ENCODE measurements around the gene MRPL9.

MRPL9 gene

DNA sequence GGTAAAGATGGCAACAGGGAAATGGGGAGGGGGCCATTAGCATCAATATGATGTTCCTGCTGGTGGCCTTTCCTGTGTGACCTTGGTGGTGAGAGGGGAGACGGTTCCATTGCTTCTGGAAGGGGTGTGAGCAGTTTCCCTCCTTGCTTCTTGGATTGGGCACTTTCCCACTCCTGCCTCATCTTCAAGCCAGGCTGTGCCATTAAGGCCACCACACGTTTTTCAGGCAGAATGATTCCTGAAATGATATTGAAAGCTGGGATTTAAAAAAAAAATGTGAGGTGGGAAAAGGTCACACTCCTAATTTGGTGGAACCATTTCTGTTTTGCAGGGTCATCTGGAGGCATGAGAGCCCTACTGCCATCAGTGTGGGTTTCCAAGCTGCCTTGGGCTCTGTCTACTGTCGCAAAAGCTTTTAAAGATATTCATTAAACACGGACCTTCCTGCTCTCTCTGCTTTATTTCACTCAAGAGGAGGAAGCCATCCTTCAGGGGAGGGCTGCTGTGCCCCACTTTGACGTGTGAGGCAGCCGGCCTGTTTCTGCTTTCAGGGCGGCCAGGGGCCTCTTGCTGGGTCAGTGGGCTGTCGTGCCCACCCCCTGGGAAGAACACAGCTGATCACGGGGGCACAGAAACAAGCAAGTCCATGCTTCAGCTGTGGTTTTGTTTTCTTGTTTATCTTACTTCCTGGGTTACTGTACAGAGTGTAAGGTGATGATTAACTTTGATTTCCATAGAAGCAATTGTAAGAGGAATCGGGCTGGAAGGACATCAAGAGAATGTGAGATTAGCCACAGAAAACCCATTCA is 33.9 kb downstream of the MRPL9 start:
- no peak for DNase-seq

DNA sequence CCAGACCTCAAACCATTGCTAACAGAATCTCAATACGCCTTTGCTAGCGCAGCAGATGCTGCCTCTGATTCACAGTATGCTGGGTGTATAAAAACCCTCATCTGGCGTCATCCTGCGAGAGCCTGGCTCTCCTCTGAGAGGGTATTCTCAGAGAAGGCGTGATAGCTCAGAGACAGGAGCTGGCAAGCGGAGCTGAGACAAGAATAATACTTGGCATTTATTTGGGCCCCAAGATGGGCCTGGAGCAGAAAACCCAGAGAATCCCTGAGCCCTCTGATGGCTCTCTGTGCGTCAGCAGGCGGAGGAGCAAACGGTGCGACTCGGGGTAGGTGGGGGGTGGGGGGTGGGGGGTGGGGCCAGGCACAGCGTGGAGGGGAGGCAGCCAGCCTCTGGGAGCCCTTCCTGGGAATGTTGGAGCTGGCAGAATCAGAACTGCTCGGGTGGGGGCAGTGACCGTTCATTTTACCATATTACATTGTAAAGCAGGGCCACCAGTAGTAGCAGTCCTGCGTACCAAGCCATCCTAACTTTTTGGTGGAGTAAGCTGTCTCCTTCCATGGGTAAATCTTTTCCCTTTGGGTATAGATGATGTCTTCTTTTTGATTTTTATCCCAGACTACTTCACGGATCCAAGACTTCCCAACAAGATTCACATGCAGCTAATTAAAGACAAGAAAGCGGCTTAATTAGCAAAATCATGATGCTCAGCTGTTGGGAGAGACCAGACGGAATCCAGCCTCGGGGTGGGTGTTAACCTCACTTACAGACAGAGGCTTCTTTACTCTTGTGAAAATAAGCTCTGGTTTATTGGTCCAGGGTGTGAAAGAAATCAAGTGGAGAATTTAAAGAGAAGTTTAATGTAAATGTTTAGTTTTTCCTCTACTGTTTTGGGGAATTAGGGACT is 34.9 kb downstream of the MRPL9 start:
- no peak for DNase-seq

DNA sequence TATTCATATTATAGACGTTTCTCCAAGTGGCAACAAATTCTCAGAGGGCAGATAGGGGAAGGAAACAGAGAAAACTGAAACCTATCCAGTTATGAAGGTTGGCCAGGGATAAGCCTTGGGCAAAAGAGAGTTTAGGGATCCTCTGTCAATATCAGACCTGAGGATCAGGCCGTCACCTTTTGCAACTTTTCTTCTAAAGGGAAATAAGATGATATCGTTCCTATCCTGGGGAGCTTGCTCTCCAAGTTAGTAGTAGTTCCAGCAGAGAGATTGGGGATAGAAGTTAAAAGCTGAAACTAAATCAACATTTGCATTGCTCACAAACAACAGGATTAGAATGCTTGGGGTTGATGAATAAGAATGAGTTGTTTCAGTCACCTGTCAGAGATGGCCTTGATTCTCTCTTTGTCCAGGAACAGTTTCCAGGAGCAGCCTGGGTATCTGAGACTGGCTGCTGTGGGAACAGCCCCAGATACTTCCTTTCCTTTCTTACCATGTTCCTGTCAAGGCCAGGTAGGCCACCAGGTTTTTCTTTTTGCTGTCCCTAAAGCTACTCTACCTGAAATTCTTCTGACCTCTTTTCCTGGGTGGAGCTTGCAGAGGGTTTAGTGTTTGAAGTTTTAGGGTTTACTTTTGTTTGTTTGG is 39.4 kb downstream of the MRPL9 start:
- no peak for DNase-seq

DNA sequence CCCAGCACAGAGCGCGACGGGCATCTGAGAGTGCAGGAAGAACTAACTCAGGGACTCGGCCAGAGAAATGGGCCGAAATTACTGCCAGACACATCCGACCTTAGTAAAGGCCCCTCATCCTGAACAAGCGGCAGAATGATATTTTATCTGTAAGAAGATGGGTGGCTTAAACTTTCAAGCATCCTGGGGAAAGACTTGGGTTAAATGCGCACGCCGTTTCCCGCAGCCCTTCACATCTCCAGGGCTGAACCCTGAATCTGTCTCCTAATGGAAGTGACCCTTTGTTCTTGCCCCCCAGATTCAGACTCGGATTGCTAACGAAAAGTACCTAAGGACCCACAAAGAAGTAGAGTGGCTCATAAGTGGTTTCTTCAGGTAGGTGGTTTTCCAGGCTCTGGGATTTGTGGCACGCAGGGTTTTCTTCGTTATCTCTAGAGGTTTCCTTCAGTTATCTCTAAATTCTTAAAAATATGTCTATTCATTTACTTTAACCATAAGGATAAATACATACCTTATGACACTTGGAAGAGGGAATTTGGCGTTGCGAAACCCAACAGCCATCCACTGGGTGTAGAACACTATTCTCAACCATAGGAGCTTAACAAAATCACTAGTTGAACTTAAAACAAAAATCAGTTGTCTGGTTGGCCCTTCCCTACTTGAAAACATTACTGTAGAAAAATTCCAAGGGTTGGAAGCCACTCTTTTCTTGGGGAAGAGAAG is 41.3 kb downstream of the MRPL9 start:
- no peak for DNase-seq

DNA sequence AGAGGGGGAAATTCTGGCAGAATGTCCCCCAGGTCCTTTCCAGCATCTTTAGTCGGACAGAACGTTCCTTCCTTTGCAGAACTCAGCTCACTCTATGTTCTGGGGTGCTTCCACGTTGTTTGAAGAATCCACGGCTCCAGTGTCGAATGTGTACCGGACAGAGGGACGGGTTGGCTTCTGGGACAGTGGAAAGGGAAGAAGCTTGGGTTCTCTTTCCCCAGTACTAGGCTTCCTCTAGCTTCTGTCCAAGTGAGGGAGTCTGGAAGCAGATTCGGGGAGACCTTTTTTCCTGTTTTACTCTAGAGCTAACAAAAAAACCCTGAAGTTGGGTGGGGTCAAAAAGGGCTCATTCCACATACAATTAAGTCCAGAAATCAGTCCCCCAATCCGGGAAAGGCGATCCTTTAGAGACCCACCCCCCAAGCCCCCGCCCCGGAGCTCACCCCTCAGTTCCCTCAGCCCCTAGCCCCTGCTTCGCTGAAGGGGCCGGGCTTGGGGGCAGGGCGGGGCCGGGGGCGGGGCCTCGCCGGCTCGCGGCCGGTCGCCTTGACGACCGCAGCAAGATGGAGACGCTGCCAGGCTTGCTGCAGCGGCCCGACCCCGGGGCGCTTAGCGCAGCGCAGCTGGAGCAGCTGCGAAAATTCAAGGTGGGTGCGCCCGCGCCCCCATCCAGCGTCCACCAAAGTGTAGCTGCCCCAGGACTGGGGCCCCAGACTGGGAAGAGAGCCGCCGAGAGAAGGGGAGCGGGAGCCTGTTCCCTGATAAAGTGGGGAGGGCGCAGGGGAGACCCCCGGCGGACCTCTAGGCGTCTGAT is 42.1 kb downstream of the MRPL9 start, which contains the start of gene RIIAD1:
Gene RIIAD1, plus strand, starts transcription at position 549 of the 814 bp plus-strand sequence. Its CDS starts 15 bp downstream, at position 564.
- DNase-seq, result no peak

DNA sequence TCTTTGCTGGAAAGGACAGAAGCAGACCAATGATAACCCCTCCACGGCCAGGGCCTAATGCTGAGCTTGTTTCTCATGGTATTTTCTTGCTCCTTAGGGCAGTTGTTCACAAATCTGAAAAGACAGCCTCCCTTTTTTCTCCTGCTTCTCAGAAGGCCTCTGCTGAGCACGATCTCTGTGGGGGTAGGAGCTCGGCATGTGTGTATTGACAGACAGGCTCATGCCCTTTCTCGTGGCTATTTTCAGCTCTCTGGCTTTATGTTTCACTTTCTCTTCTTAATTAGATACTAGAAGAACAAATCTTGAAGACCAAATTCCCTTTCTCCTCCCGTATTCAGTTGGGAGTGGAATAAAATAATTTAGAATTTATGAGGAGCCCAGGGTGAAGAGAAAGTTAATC is 42.7 kb downstream of the MRPL9 start:
- DNase-seq, result no peak

DNA sequence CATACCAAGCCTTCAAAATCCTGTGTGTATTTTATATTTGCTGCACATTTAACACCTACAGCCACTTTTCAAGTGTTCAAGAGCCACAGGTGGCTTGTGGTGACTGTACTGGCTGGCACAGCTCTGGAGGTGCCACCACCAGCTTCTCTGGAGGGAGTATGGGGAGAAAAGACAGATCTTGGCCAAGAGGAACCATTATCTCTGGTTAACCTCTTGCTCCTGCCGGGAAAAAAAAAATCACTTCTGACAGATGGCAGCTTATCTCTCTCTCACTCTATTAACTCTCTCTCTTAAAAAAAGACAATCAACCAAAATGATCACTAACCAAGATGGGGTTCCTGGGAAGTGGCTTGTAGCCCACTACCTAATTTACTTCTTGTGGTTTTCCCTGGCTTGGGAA is 43.2 kb downstream of the MRPL9 start:
- DNase-seq, result no peak

DNA sequence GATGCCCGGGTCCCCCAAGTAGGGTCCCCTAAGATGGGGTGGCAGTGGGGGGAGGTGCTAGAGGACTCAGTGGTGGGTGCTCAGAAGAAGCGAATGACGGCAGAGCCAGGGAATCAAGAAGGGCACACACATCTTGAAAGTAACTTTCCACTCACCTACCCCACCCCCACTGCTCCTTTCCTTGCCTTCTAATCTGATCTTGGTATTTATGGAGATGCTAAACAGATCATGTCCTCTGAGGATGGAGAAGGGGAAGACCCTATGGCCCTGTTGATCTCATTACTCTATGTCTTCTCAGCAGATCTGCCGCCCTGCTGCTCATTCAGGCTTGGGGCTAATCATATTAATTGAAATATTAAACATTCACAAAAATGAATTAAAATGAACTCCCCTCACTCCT is 44.6 kb downstream of the MRPL9 start:
- DNase-seq, result no peak

DNA sequence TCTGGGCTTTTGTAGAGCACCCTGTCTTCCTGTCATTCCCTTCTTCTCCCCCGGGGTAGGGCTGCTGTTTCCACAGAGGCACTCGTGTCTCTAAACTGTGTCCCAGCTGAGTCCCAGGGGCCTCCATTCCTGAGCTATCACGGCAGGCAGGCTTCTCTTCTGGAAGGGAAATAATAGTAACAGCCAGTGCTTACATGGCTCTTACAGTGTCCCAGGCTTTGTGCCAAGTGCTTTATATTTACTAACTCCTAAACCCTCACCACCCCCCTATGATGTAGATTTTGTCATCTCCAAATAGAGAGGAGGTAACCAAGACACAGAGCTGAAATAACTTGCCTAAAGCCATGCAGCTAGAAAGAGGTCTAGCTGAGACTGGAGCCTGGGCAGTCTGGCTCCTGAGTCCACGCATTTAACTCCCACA is 45.3 kb downstream of the MRPL9 start:
- no peak for DNase-seq

DNA sequence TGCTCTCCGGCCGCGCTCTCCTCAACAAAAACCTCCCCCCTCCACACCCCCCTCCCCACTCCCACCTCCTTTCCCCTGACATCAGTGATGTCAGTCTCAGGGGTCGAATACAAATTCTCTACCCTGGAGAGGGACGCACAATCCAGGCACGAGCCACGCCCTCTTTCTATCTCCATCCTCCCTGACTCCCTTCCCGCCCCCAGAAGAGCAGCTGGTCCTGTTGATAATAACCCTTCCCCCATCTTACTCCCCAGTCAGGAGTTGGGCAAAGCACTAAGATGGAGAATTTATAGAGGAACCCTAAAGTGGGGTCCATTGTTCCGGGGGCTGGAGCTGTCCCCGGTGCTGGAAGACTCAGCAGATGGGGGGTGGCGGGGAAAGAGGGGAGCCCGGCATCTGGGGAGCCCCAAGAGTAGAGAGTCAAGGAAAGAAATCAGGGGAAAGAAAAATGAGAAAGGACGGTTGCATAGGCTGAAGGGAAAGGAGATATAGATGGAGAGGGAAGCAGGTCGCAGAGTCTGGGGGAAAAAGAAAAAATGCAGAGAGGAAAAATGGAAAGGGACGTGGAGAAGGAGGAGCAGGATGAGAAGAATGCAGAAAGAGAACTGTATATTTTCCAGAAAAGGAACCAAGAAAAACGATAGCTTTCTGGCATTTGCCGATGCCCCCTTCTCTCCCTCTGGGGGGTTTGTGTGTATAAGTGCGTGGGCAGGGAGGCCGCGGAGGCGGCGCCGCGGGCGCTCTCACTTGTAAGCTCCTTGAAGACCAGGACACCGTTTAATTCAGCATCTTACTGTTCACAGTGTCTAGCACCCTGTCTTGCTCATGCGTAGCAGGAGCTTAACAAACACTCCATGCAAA is 46.3 kb downstream of the MRPL9 start, which contains the start of gene CELF3:
Gene CELF3, minus strand, starts transcription at position 33 of the 861 bp plus-strand sequence. CDS start 783 bp downstream, outside the sequence.
- DNase-seq, result no peak

DNA sequence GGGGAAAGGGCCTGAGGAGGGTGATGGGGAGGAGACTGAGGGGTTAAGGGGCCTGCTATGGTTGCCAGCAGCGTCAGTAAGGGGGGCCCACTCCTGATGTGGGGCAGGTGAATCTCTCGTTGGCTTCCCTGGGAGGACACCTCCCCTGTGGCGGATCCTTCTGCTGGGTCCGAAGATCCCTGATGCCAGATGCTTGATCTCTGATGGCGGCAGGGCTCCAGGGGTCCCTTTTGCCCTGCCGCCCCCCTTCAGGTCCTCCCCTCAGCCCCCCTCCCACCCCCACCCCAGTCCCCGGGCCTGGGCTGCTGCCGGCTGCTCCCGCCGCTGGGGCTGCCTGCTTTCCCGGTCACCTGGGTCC is 46.9 kb downstream of the MRPL9 start:
- no peak for DNase-seq

DNA sequence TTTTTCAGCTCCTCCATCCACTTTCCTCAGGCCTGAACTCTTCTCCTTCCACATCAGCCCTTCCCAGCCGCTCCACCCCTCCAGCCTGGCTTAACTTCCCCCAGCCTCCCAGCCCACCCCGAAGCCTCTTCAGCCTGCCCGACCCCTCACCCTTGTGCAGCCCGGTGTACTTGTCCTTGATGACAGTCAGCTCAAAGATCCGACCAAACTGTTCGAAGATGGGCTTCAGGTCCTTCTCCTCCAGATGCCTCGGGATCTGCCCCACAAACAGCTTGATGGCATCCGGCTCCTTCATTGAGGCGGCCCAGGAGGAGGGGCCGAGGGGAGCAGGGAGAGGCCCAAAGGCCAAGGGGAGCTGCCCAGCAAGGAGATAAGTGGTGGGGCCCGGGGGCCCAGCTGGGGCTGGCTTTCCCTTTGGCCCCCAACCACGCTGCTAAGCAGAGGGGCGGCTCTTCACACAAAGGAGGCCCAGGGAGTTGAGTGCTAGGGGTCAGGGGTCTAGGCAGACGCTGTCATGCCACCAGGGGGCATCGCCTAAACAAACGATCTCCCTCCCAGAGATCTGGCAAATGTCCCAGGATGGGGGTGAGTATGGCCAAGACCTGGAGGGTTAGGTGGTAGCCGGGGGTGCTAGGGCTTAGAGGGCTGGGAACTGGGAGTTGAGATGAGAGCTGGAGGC is 47.4 kb downstream of the MRPL9 start:
- no peak for DNase-seq

DNA sequence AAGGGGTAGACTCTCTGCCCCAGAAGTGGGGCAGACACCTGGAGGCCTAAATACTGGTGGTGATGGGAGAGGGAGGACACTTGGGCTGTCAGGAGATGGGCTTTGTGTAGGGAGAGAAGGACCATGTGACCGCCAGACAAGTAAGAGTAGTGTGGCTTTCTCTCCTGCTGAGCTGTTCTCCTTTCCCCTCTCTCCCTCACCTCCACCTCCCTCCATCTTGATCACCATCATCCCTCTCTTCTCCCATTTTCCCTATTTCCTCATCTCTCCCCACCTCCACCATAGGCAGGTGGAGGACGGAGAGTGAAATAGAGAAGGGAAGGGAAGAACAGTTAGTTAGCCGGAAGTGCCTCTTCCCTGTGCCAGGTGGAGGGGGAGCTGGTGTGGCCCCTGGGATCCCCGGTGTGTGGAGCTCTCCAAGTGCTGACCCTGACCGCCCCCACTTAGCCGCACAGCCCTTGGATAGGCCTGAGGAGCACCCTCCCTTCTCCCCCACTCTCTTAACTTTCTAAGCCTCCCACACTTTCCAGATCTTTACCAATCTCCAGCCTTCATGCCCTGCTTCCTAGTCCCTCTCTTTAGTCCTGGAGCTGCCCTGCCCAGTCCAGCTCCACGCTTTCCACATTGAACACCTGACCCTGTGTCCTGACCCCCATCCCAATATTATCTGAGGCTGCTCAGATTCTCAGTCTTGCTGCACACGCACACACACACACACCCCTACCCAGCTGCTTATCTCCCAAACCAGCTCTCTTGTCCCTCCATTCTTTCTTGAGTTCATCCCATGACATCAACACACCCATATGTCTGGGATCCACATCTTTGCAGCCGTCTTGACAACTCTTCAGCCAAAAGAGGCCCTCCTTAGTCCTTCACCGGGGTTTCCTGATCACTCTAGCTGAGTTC is 48.2 kb downstream of the MRPL9 start:
- no peak for DNase-seq

DNA sequence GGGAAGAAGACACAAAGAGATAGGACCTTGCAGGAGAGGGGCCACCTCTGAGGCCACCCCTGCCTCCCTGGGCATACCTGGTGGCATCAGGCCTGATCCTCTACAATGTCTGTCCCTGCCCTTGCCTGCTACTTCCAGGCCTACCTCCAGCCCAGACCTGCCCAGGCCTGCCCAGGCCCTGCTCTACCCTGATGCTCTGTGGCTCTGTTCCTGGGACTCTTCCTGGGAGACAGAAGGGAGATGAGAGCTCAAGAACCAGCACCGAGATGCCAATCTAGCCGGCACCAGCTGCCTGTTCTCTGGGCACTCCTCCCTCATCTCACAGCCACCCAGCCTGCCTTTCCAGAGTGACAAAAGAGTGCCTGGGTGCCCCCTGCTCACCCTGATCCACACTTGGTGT is 49.4 kb downstream of the MRPL9 start:
- DNase-seq, result no peak

DNA sequence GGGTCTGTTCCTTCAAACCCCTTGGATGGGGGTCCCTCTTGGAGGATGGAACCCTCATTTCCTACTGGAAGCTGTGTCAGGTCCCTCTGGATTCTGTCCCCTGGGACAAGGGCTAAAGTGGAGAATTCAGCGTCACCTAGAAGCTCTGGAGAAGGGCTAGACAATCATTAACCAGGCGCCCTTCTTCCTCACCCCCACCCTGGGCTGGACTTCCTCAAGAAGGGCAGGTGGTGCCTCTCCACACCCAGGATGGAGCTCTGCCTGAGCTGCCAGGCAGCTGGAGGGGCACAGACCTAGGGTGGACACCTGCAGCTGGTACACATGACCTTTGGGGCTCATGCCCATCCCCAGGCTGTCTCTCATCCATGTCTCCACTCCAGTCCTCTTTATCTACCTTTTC is 50.3 kb downstream of the MRPL9 start:
- no peak for DNase-seq

DNA sequence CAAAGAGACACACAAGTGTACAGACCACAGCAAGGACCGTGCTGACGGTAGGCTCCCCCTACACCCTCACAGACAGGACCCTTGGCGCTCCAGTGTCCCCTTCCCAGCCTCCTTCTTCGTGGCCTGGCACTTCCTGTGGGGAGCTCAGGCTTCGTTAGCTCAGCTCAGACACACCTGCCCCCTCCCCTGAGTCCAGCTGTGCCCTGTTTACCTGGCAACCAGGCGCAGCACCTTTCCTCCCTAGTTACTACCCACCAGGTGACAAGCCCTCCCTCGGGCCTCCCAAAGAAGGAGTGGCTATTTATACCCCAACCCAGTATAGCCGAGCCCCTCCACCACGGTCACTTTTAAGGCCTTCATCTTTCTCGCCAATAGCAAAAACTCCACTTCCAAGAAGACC is 51.3 kb downstream of the MRPL9 start:
- DNase-seq, result no peak

DNA sequence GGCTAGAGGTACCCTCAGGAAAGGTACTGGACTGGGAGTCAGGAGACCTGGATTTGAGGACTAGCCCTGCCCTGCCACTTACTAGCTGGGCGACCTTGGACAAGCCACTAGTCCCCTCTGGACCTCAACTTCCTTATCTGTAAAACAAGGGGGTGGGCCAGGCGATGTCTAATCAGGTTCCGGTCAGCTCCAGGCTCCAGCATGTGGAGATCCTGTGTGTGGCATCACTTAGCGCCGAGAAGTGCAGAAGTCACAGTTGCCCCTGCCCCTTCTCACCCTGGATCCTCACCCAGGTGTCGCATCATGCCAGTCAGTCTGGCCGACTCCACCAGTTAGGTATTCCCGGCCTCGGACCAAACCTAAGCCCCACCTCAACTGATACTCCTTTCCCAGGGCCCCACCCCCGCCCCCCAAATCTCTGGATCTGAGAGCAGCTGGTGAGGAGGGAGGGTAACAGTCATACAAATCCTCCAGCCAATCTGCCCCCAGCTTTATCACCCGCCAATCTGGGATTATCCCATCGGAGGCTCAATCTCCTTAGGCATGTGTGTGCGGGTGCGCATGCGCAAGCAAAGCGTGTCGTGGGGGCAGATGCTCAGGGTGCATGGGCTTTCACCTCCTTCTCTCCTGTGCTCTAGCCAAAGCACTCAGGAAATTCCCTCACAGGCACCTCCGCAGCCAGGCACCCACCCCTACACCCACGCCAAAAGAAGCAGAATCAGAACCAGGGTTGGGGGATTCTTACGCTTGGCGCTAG is 52.1 kb downstream of the MRPL9 start:
- no peak for DNase-seq

DNA sequence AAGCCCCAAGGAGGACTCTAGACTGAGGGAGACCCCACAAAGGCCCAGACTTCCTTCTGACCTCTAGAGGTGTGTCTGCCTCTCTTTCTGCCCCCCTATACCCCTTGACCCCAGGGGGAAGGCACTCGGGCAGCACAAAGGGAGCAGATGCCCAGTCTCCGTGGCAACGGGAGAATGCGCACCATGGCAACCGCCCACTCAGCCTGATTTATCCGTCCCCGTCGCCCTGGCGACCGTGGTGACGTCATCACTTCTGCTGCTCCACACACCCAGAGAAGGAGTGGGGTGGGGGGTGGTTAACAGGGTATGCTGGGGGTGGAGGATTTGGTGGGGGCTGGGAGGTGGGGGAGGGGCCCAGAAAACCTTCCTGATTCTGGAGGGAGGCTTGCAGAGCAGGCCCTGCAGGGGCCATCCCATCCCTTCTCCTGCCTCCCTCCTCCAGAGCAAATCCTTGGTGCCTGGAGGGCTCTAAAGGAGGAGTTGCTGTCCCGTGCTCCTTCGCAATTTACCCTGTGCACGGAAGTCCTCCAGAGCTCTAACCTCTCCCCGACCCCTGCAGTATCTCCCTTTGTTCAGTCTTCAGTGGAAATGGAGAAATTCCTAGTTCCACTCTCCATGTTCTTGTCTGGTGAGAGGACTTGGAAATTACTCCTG is 53.0 kb downstream of the MRPL9 start:
- DNase-seq, result no peak
